Fibroblast of lung (primary cell): ENCODE data around the gene RHBDD3.

Source experiments
- CTCF ChIP-seq, 2 donors: IDR thresholded peaks in 1 of 2; conservative IDR thresholded peaks in 1 of 2; 1 replicate in 1 of 2; 2 replicates in 1 of 2; pipeline ENCODE4 v1.5.1; 2011 to 2012; ENCODE audit warnings: low read length in 2 of 2, control low read depth in 1 of 2, inconsistent platforms in 1 of 2, low read depth in 1 of 2, mild to moderate bottlenecking in 1 of 2
- EZH2 ChIP-seq: IDR thresholded peaks from 2 replicates; pipeline ENCODE4 v1.5.1; 2012; ENCODE audit warnings: low read length, control low read depth, mild to moderate bottlenecking; ENCODE audit errors: missing control alignments

GRCh38 chr22:29217827-29218757 lies 49.7 kb downstream of the RHBDD3 start:
- no peak for TF ChIP-seq CTCF (conservative IDR thresholded peaks at IDR 0.05 in 1 of 2, IDR thresholded peaks at IDR 0.05 in 1 of 2; ENCODE audit: low read depth in 1 of 2, low read length in 2 of 2)
- TF ChIP-seq EZH2: no peak
